GM21367 (cell line): Measurements from ENCODE around the gene DHX35.

Source experiments
- ATAC-seq: cut with Tn5 transposase; IDR thresholded peaks from one replicate; pipeline ENCODE4 v1.9.1; 2021; ENCODE audit not compliant: unreplicated experiment

The DHX35 gene

GRCh38 chr20:38962044-38962927, at the start of gene DHX35:
Gene DHX35, plus strand, starts transcription at chr20:38962344. Its CDS starts 24 bp downstream, at chr20:38962368.
- peak; percentile 87 for ATAC-seq

- no peak for ATAC-seq
Measured at GRCh38 chr20:38915355-38915754, 46.8 kb upstream of the DHX35 start.

GRCh38 chr20:38917657-38918056, 44.5 kb upstream of the DHX35 start:
- no peak for ATAC-seq

- no peak for ATAC-seq
Measured at GRCh38 chr20:38918172-38918571, 44.0 kb upstream of the DHX35 start.

GRCh38 chr20:38919683-38920082, 42.5 kb upstream of the DHX35 start:
- no peak for ATAC-seq

- no peak for ATAC-seq
Measured at GRCh38 chr20:38920411-38920810, 41.7 kb upstream of the DHX35 start.

GRCh38 chr20:38920851-38921250, 41.3 kb upstream of the DHX35 start:
- no peak for ATAC-seq

- no peak for ATAC-seq
Measured at GRCh38 chr20:38924718-38925117, 37.4 kb upstream of the DHX35 start.

GRCh38 chr20:38926142-38926933, 35.8 kb upstream of the DHX35 start, which contains the start of gene FAM83D:
Gene FAM83D, plus strand, starts transcription at chr20:38926417. Its CDS starts 26 bp downstream, at chr20:38926443.
- ATAC-seq, result peak; percentile 78

- no peak for ATAC-seq
Measured at GRCh38 chr20:38926934-38927616, 35.1 kb upstream of the DHX35 start.

GRCh38 chr20:38927902-38928578, 34.1 kb upstream of the DHX35 start:
- no peak for ATAC-seq

- no peak for ATAC-seq
Measured at GRCh38 chr20:38930242-38930569, 31.9 kb upstream of the DHX35 start.

- ATAC-seq, result no peak
Measured at GRCh38 chr20:38931984-38932383, 30.2 kb upstream of the DHX35 start.

GRCh38 chr20:38932457-38933120, 29.6 kb upstream of the DHX35 start:
- ATAC-seq, result no peak

- ATAC-seq, result no peak
Measured at GRCh38 chr20:38934530-38934929, 27.6 kb upstream of the DHX35 start.

GRCh38 chr20:38935285-38935684, 26.9 kb upstream of the DHX35 start:
- ATAC-seq, result no peak

GRCh38 chr20:38935967-38936407, 26.2 kb upstream of the DHX35 start:
- ATAC-seq, result no peak

- ATAC-seq, result no peak
Measured at GRCh38 chr20:38937000-38937399, 25.1 kb upstream of the DHX35 start.

GRCh38 chr20:38937978-38938473, 24.1 kb upstream of the DHX35 start:
- no peak for ATAC-seq

- no peak for ATAC-seq
Measured at GRCh38 chr20:38939686-38940085, 22.5 kb upstream of the DHX35 start.
